Measurements from ENCODE around the gene PAK5.

PAK5 gene

DNA sequence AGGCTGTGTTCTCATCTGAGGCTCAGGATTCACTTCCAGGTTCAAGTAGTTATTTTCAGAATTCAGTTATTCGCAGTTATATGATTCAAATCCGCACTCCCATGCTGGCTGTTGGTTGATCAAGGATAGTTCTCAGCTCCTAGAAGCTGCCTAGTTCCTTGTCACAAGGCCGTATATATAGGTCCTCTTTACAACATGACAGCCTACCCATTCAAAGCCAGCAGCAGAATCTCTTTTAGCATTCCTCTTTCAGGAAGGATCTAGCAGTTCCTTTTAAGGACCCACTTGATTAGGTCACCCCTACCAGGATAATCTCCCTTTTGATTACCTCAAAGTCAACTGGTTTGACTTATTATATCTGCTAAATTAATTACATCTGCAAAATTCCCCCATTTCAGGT lies 348.2 kb downstream of the PAK5 start:
- no peak for DNase-seq

DNA sequence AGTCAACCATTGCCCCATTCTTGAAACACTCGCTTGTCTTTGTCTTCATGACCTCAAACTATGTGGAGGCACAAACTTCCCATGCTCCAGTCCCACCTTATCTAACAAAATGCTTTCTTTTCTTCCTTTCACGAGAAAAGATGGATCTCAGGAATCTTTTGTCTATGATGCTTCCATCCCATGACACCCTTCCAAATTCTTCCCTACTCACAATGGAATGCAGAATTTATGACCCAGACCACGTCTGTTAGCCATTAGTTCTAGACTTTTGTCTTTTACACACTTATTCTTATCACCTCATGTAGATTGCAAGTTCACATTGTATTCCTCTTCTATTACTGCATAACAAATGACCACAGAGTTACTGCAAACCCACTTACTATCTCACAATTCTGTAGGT lies 348.7 kb downstream of the PAK5 start:
- DNase-seq = no peak

DNA sequence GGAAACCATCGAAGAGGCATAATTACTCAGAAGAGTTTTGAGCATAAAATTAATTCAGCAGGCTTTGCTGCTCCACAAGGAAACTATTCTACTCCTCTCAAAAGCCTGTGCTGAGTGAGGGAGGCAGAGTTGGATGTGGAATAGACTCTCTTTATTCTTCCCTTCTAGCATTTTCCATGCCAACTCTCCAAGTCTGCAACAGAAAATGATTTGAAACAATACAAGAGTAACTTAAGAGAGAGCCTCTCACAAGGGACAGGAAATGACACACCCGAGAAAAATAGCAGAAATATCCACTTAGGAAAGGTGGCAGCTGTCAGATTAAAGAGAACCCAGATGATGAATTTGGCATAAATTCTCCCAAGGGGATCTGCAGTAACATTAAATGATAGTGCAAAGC lies 350.8 kb downstream of the PAK5 start:
- DNase-seq = no peak
